ENCODE measurements around the gene OSBPL1A.

Gene OSBPL1A

GRCh38 chr18:24265502-24266064 is 132.0 kb downstream of the OSBPL1A start:
- DNase-seq = no peak

- no peak for DNase-seq
Measured at GRCh38 chr18:24263050-24263449, 134.6 kb downstream of the OSBPL1A start.

- no peak for DNase-seq
Measured at GRCh38 chr18:24262087-24262486, 135.5 kb downstream of the OSBPL1A start.

GRCh38 chr18:24259869-24260641 is 137.6 kb downstream of the OSBPL1A start:
- no peak for DNase-seq

GRCh38 chr18:24254071-24254470 is 143.6 kb downstream of the OSBPL1A start:
- DNase-seq = no peak

GRCh38 chr18:24249716-24250115 is 147.9 kb downstream of the OSBPL1A start:
- DNase-seq = no peak

GRCh38 chr18:24248359-24248758 is 149.3 kb downstream of the OSBPL1A start:
- no peak for DNase-seq

- no peak for DNase-seq
Measured at GRCh38 chr18:24246143-24246542, 151.5 kb downstream of the OSBPL1A start.

- peak; percentile 24 for DNase-seq
Measured at GRCh38 chr18:24244698-24245097, 152.9 kb downstream of the OSBPL1A start.

GRCh38 chr18:24243677-24244076 is 153.9 kb downstream of the OSBPL1A start:
- no peak for DNase-seq

GRCh38 chr18:24239341-24239740 is 158.3 kb downstream of the OSBPL1A start:
- DNase-seq = peak; percentile 12

- DNase-seq = no peak
Measured at GRCh38 chr18:24238387-24238786, 159.2 kb downstream of the OSBPL1A start.

GRCh38 chr18:24234850-24235418 is 162.7 kb downstream of the OSBPL1A start:
- no peak for DNase-seq

GRCh38 chr18:24234330-24234729 is 163.3 kb downstream of the OSBPL1A start:
- DNase-seq = no peak

- no peak for DNase-seq
Measured at GRCh38 chr18:24232800-24233199, 164.8 kb downstream of the OSBPL1A start.

- DNase-seq = no peak
Measured at GRCh38 chr18:24231773-24232735, 165.6 kb downstream of the OSBPL1A start.

GRCh38 chr18:24230766-24231165 is 166.9 kb downstream of the OSBPL1A start:
- DNase-seq = no peak

- no peak for DNase-seq
Measured at GRCh38 chr18:24228667-24229041, 169.0 kb downstream of the OSBPL1A start.

GRCh38 chr18:24227977-24228666 is 169.5 kb downstream of the OSBPL1A start:
- DNase-seq = no peak

- no peak for DNase-seq
Measured at GRCh38 chr18:24220318-24220688, 177.3 kb downstream of the OSBPL1A start.

- no peak for DNase-seq
Measured at GRCh38 chr18:24219561-24220317, 177.9 kb downstream of the OSBPL1A start.

GRCh38 chr18:24214913-24215312 is 182.7 kb downstream of the OSBPL1A start:
- DNase-seq = peak; percentile 28
